SK-N-SH (cell line): ENCODE results near the gene LIX1. TPM values are rescaled to one million over a fixed set of nuclear protein-coding genes. Genes with fewer than 3 reads are reported as not detected.

Experiments
- CTCF ChIA-PET: fragments of 300-600, 350-600 bp; formaldehyde crosslinking; extraction: SDS; loops from one replicate; lab custom pipeline; 2021; lab: Yijun Ruan, JAX
- POLR2A ChIA-PET: fragments of 350-600 bp; sonication (Branson Sonifier 250); formaldehyde crosslinking; extraction: SDS; loops from one replicate; lab custom pipeline; 2020; ENCODE audit warnings: antibody characterized with exemption, inconsistent platforms; lab: Yijun Ruan, JAX
- DNase-seq: peaks from one replicate; pipeline ENCODE4 v3.0.0; 2012
- H2AFZ ChIP-seq: fragments of 200-600 bp; sonication (generic); 2 replicates; pipeline ENCODE4 v1.8.1; 2016; ENCODE audit warnings: antibody characterized with exemption, mild to moderate bottlenecking, low read depth
- H3F3A ChIP-seq: fragments of 200-600 bp; sonication (generic); replicated peaks from 2 replicates; pipeline ENCODE3; 2016; ENCODE audit warnings: antibody characterized with exemption, mild to moderate bottlenecking; ENCODE audit not compliant: insufficient read depth
- H3K27ac ChIP-seq, 2 experiments: fragments of 200-500 bp in 1 of 2; fragments of 200-600 bp in 1 of 2; sonication (Bioruptor generic) in 1 of 2; sonication (generic), shearing (Covaris generic) in 1 of 2; 2 replicates each; pipeline versions ENCODE4 v1.5.1 to v1.6.1; 2014 to 2016; ENCODE audit warnings: low read depth in 2 of 2, inconsistent platforms in 1 of 2, low read length in 1 of 2, mild to moderate bottlenecking in 1 of 2, mixed read lengths in 1 of 2
- H3K27me3 ChIP-seq: fragments of 200-600 bp; sonication (generic), shearing (Covaris generic); 2 replicates; pipeline ENCODE4 v1.6.1; 2016; ENCODE audit warnings: mixed run types; ENCODE audit not compliant: insufficient read depth
- H3K36me3 ChIP-seq, 2 experiments: fragments of 200-500 bp in 1 of 2; fragments of 200-600 bp in 1 of 2; sonication (Bioruptor generic) in 1 of 2; sonication (generic) in 1 of 2; replicated peaks in 1 of 2; 2 replicates each; pipeline versions ENCODE3 to v1.5.1; 2014 to 2016; ENCODE audit warnings: low read length in 1 of 2, mild to moderate bottlenecking in 1 of 2; ENCODE audit not compliant: insufficient read depth in 2 of 2, control insufficient read depth in 1 of 2
- H3K4me1 ChIP-seq, 2 experiments: fragments of 200-500 bp in 1 of 2; fragments of 200-600 bp in 1 of 2; sonication (Bioruptor generic) in 1 of 2; sonication (generic), shearing (Covaris generic) in 1 of 2; 2 replicates each; pipeline versions ENCODE4 v1.5.1 to v1.6.1; 2014 to 2016; ENCODE audit warnings: low read depth in 1 of 2, low read length in 1 of 2, mixed run types in 1 of 2; ENCODE audit not compliant: insufficient read depth in 2 of 2, control insufficient read depth in 1 of 2
- H3K4me2 ChIP-seq: fragments of 200-600 bp; sonication (generic), shearing (Covaris generic); 2 replicates; pipeline ENCODE4 v1.6.1; 2017; ENCODE audit warnings: mixed run types
- H3K4me3 ChIP-seq, 2 experiments: fragments of 200-500 bp in 1 of 2; fragments of 200-600 bp in 1 of 2; sonication (Bioruptor generic) in 1 of 2; sonication (generic), shearing (Covaris generic) in 1 of 2; 2 replicates each; pipeline versions ENCODE4 v1.5.1 to v1.8.1; 2014 to 2016; ENCODE audit warnings: low read depth in 2 of 2, inconsistent platforms in 1 of 2, low read length in 1 of 2, mild to moderate bottlenecking in 1 of 2, mixed read lengths in 1 of 2, moderate library complexity in 1 of 2
- H3K79me2 ChIP-seq: fragments of 200-600 bp; sonication (generic); 2 replicates; pipeline ENCODE4 v1.8.1; 2017; ENCODE audit warnings: mild to moderate bottlenecking; ENCODE audit not compliant: insufficient read depth
- H3K9ac ChIP-seq: fragments of 200-600 bp; sonication (generic); 2 replicates; pipeline ENCODE4 v1.6.1; 2017; ENCODE audit warnings: mixed run types
- H3K9me2 ChIP-seq: fragments of 200-600 bp; sonication (generic); 2 replicates; pipeline ENCODE4 v1.6.1; 2017; ENCODE audit warnings: mixed run types
- H3K9me3 ChIP-seq: fragments of 200-600 bp; sonication (generic); 2 replicates; pipeline ENCODE4 v1.6.1; 2017; ENCODE audit warnings: mixed run types, mild to moderate bottlenecking, moderate library complexity
- H4K20me1 ChIP-seq: fragments of 200-600 bp; sonication (generic); 2 replicates; pipeline ENCODE4 v1.6.1; 2017; ENCODE audit warnings: mild to moderate bottlenecking, mixed run types; ENCODE audit not compliant: insufficient read depth
- CHD2 ChIP-seq: fragments of 150-350 bp; IDR thresholded peaks from 2 replicates; pipeline ENCODE4 v1.6.1; 2018; ENCODE audit warnings: low read length; ENCODE audit not compliant: partially characterized antibody
- CTCF ChIP-seq: fragments of 200-600 bp; sonication (generic); IDR thresholded peaks from 2 replicates; pipeline ENCODE4 v1.6.1; 2017; ENCODE audit warnings: antibody characterized with exemption, mild to moderate bottlenecking, moderate library complexity
- FOXJ3 ChIP-seq: sonication (generic); formaldehyde crosslinking; IDR thresholded peaks from 2 replicates; pipeline ENCODE4 v1.5.1; 2020; ENCODE audit warnings: mild to moderate bottlenecking, missing genetic modification reagents
- FOXM1 ChIP-seq: IDR thresholded peaks from 2 replicates; pipeline ENCODE4 v1.4.0; 2012; ENCODE audit warnings: low read depth, mild to moderate bottlenecking
- GATA2 ChIP-seq: sonication (generic); formaldehyde crosslinking; IDR thresholded peaks from 2 replicates; pipeline ENCODE4 v1.5.0; 2020; ENCODE audit warnings: mild to moderate bottlenecking, missing genetic modification reagents
- IRF3 ChIP-seq: fragments of 150-350 bp; IDR thresholded peaks from 2 replicates; pipeline ENCODE4 v1.6.1; 2016; ENCODE audit warnings: mild to moderate bottlenecking, low read depth, low read length
- PBX3 ChIP-seq: IDR thresholded peaks from 2 replicates; pipeline ENCODE4; 2012
- RAD21 ChIP-seq: IDR thresholded peaks from 2 replicates; pipeline ENCODE4 v1.6.1; 2012; ENCODE audit warnings: mild to moderate bottlenecking, low read length
- WGBS: methylation state at CpG from one replicate; pipeline ENCODE4 v1.1.6; 2017; ENCODE audit warnings: low lambda C conversion rate; 5-methylcytosine and 5-hydroxymethylcytosine counted together
- polyA plus RNA-seq, 3 experiments: library from polyadenylated mRNA; depleted of rRNA; stranded (reverse); fragments of >200 nt; gene quantifications; 2 replicates each; pipeline ENCODE4 v1.2.3, GENCODE V29; 2012

The LIX1 gene
- polyA plus RNA-seq, 1 of the 3 experiments (the other 2 are of a cell fraction): not detected

- CTCF ChIA-PET: interaction anchor here (0.7 to 12.2 kb wide), 32 partner anchors 9 to 996 kb away, joined by 3 to 118 read pairs (median 4); partner anchors contain the start of genes ERAP2 and LIX1
- POLR2A ChIA-PET: no interaction called here
- Histone ChIP-seq H3K9ac (no peak overlapping the region), H2AFZ (no peak overlapping the region), H3K79me2 (peaks cover 7% of the 10 kb centered on the region; the same call in 1 of the 2 replicates), H3K4me1 (no peaks in the 10 kb centered on the region), H3K36me3 (peaks cover 48 to 67% of the 10 kb centered on the region in 2 experiments), H3F3A (peaks cover 27% of the 10 kb centered on the region), H3K9me2 (no peaks in the 10 kb centered on the region), H3K27me3 (no peaks in the 10 kb centered on the region), H3K9me3 (no peaks in the 10 kb centered on the region), H3K4me3 (no peak overlapping the region), H4K20me1 (no peaks in the 10 kb centered on the region), H3K27ac (no peak overlapping the region), H3K4me2 (no peak overlapping the region)
- no peak for TF ChIP-seq CHD2
- TF ChIP-seq PBX3: no peak
- DNase-seq: no peak
- 100% methylated on average over 5 of the region's 5 CpGs for WGBS
These were observed 21.4 kb upstream of the LIX1 start for GRCh38 chr5:97163790-97164285.

GRCh38 chr5:97163360-97163764, 21.0 kb upstream of the LIX1 start:
- H3K36me3 ChIP-seq: peaks cover 43 to 62% of the 10 kb centered on the region in 2 experiments
- ChIA-PET CTCF (interaction anchor here (0.7 to 12.2 kb wide), 35 partner anchors 9 to 996 kb away, joined by 3 to 118 read pairs (median 4); partner anchors contain the start of genes ERAP2 and LIX1), POLR2A (no interaction called here)
- no peak overlapping the region for H3K4me3 ChIP-seq
- peaks cover 27% of the 10 kb centered on the region for H3F3A ChIP-seq
- H3K9ac ChIP-seq: no peak overlapping the region
- no peak overlapping the region for H3K4me2 ChIP-seq
- H4K20me1 ChIP-seq: no peaks in the 10 kb centered on the region
- no peaks in the 10 kb centered on the region for H3K4me1 ChIP-seq
- no peaks in the 10 kb centered on the region for H3K9me2 ChIP-seq
- peaks cover 7% of the 10 kb centered on the region; the same call in 1 of the 2 replicates for H3K79me2 ChIP-seq
- H3K27ac ChIP-seq: no peak overlapping the region
- no peaks in the 10 kb centered on the region for H3K27me3 ChIP-seq
- no peaks in the 10 kb centered on the region for H3K9me3 ChIP-seq
- H2AFZ ChIP-seq: no peak overlapping the region
- no peak for TF ChIP-seq FOXJ3 (CRISPR knock-in tag)
- TF ChIP-seq FOXM1: no peak
- no peak for TF ChIP-seq GATA2 (CRISPR knock-in tag)
- peak; percentile 53 for TF ChIP-seq RAD21
- no peak for TF ChIP-seq IRF3
- TF ChIP-seq CTCF: peak; percentile 76
- DNase-seq: peak; percentile 2
